ENCODE data around the gene LRBA. TPM values are rescaled to one million over a fixed set of nuclear protein-coding genes. Genes with fewer than 3 reads are reported as not detected.

Gene LRBA
- total and polyA plus RNA-seq, 2 donors (not counting 3 experiments of a cell fraction or from before 2014, with no cell fraction given), result 18.0 to 35.1 TPM

GRCh38 chr4:150773032-150773431 is 242.1 kb downstream of the LRBA start:
- intact Hi-C loops (cut with micrococcal nuclease) (no loop called here), dilution Hi-C loops (cut with MboI; ENCODE audit: extremely low pct_ligation_motif_present, low sequenced_read_pairs) (no loop called here)
- H3K4me3 ChIP-seq (replicated peaks in 1 of 3; ENCODE audit: insufficient read depth in 1 of 3, low read depth in 1 of 3, low read length in 3 of 3), result no peak overlapping the region
- CTCF ChIA-PET, result no interaction called here
- FAIRE-seq, result no peak
- H3K79me2 ChIP-seq (ENCODE audit: control insufficient read depth, insufficient read depth, low read length), result no peaks in the 10 kb centered on the region
- POLR2A ChIA-PET, result no interaction called here
- no peaks in the 10 kb centered on the region for H3K27me3 ChIP-seq (ENCODE audit: control insufficient read depth in 2 of 2, insufficient read depth in 2 of 2, low read length in 2 of 2)
- H3K4me1 ChIP-seq (ENCODE audit: control insufficient read depth, extremely low read depth, insufficient read depth, low read length), result peaks cover 8% of the 10 kb centered on the region
- no peak overlapping the region for H3K27ac ChIP-seq (ENCODE audit: insufficient read depth, low read depth, low read length)
- no peak overlapping the region for H3K9ac ChIP-seq (replicated peaks; ENCODE audit: extremely low read depth, insufficient read depth, low read length)
- H3K9me3 ChIP-seq (replicated peaks; ENCODE audit: control insufficient read depth, insufficient read depth, low read length), result no peaks in the 10 kb centered on the region
- no peaks in the 10 kb centered on the region for H4K20me1 ChIP-seq (replicated peaks; ENCODE audit: control insufficient read depth, extremely low read depth, insufficient read depth, low read length)
- BruUV-seq (replicated peaks), result no TSS peak
- no peaks in the 10 kb centered on the region for H3K9me1 ChIP-seq (replicated peaks; ENCODE audit: control insufficient read depth, extremely low read depth, insufficient read depth, low read length)
- no peak for DNase-seq (ENCODE audit: low read depth, low spot score)
- H3K36me3 ChIP-seq (ENCODE audit: control insufficient read depth in 2 of 2, extremely low read depth in 1 of 2, insufficient read depth in 2 of 2, low read length in 2 of 2), result no peaks in the 10 kb centered on the region
- TF ChIP-seq GATA2 (IDR thresholded peaks at IDR 0.05; ENCODE audit: insufficient read depth, insufficient read length, low read depth, low read length) (no peak), POLR2AphosphoS5 (IDR thresholded peaks at IDR 0.05; ENCODE audit: insufficient read depth, low read depth, low read length) (no peak), MYC (IDR thresholded peaks at IDR 0.05; ENCODE audit: low read depth, low read length) (no peak), EZH2 (IDR thresholded peaks at IDR 0.05; ENCODE audit: borderline replicate concordance, low read depth, low read length, severe bottlenecking) (no peak), MAX (IDR thresholded peaks at IDR 0.05; ENCODE audit: insufficient read depth, insufficient read length) (no peak), JUN (IDR thresholded peaks at IDR 0.05; ENCODE audit: borderline replicate concordance, insufficient read depth, insufficient read length, low read depth) (no peak), CTCF (IDR thresholded peaks at IDR 0.05; ENCODE audit: extremely low read depth in 1 of 2, insufficient read depth in 1 of 2, low read depth in 1 of 2, low read length in 2 of 2) (no peak), POLR2A (IDR thresholded peaks at IDR 0.05; ENCODE audit: low read depth, low read length) (no peak), FOS (IDR thresholded peaks at IDR 0.05; ENCODE audit: borderline replicate concordance, insufficient read depth, low read length) (no peak)
- no peak overlapping the region for H3K4me2 ChIP-seq (ENCODE audit: insufficient read depth, low read length)
- no peak overlapping the region for H2AFZ ChIP-seq (ENCODE audit: low read depth, low read length)
